HG03565 (cell line): ENCODE measurements around the gene BMPR1B.

ENCODE experiments used
- ATAC-seq: cut with Tn5 transposase; IDR thresholded peaks from one replicate; pipeline ENCODE4 v1.9.1; 2021; ENCODE audit warnings: mild to moderate bottlenecking, moderate library complexity; ENCODE audit not compliant: unreplicated experiment

BMPR1B gene

GRCh38 chr4:95180531-95181242 is 422.9 kb downstream of the BMPR1B start:
- ATAC-seq = no peak

GRCh38 chr4:95181243-95181995 is 423.7 kb downstream of the BMPR1B start:
- ATAC-seq = no peak

- ATAC-seq = no peak
These were observed 424.2 kb downstream of the BMPR1B start for GRCh38 chr4:95181996-95182306.

- no peak for ATAC-seq
These were observed 426.1 kb downstream of the BMPR1B start for GRCh38 chr4:95183656-95184408.

GRCh38 chr4:95186666-95187065 is 428.9 kb downstream of the BMPR1B start:
- no peak for ATAC-seq

GRCh38 chr4:95188701-95189370 is 431.1 kb downstream of the BMPR1B start:
- no peak for ATAC-seq

- no peak for ATAC-seq
These were observed 433.1 kb downstream of the BMPR1B start for GRCh38 chr4:95190751-95191436.

GRCh38 chr4:95191537-95191936 is 433.8 kb downstream of the BMPR1B start:
- no peak for ATAC-seq

GRCh38 chr4:95193391-95194224 is 435.9 kb downstream of the BMPR1B start:
- no peak for ATAC-seq

GRCh38 chr4:95197353-95197752 is 439.6 kb downstream of the BMPR1B start:
- no peak for ATAC-seq

- ATAC-seq = no peak
These were observed 441.2 kb downstream of the BMPR1B start for GRCh38 chr4:95198961-95199360.

GRCh38 chr4:95204267-95204844 is 446.6 kb downstream of the BMPR1B start:
- ATAC-seq = no peak

- no peak for ATAC-seq
These were observed 447.1 kb downstream of the BMPR1B start for GRCh38 chr4:95204873-95205272.
